ENCODE data around the gene ANKRD13D.
"Not testable (repeated sequence)": the region's sequence is repeated elsewhere in the genome, so short reads cannot be mapped to it uniquely, and the experiment has no call there.

The ANKRD13D gene

DNA sequence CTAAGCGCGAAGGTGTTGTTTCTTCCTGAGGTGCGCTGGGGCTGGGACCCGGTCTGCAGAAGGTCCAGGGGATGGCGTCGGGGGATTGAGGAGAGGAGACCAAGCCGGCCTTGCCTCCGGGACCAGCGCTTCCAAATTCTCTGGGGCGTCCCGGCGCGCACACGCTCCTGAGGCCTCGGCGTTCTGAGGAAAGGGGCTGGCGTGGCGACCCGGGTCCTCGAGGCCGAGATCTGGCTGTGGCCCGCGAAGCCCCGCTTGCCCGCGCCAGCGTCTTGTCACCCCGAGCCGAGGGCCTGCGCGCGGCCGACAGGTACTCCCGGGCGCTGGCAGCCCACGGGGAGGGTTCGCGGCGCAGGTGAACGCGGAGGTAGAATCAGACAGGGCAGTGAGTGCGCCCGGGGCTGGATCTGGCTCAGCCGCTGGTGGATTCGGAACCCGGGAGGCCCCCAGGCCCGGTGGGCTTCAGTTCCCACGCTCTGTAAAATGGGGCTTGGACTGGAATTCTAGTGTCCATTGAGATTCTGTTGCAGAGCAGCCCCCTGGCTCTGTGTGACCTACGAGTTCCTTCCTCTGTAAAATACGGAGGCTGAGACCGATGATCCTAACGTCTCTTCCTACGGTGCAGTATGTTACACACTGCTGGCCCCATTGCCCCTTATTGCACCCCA lies 28.9 kb downstream of the ANKRD13D start:
- no peak for DNase-seq (ENCODE audit: low read depth)

DNA sequence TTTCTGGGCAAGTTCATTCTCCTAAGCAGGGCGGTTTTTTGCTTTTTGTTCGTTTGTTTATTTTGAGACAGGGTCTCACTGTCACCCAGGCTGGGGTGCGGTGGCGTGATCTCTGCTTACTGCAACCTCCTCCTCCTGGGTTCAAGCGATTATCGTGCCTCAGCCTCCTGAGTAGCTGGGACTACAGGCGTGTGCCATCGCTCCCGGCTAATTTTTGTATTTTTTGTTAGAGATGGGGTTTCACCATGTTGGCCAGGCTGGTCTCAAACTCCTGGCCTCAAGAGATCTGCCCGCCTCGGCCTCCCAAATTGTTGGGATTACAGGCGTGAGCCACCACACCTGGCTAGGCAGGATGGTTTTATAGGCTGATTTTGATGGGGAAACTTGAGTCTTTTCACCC lies 29.8 kb downstream of the ANKRD13D start:
- DNase-seq (ENCODE audit: low read depth): not testable (repeated sequence)

DNA sequence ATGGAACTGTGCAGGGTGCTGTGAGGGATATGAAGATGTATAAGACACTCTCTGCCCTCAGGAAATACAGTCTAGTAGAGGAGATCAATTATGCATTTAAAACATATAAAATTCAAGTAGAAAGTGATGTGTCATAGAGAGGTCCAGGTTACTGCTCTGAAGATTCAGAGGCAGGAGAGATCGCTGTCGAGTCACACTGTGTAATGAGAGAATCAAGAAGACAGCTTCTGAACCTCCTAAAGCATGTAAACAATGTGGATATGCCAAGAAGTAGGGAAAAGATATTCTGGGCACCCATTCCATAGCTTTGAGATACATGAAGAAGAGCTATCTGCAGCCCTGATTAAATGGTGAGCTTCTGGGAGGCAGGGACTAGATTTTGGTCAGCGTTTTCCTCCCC lies 30.9 kb downstream of the ANKRD13D start:
- DNase-seq (ENCODE audit: low read depth): no peak

DNA sequence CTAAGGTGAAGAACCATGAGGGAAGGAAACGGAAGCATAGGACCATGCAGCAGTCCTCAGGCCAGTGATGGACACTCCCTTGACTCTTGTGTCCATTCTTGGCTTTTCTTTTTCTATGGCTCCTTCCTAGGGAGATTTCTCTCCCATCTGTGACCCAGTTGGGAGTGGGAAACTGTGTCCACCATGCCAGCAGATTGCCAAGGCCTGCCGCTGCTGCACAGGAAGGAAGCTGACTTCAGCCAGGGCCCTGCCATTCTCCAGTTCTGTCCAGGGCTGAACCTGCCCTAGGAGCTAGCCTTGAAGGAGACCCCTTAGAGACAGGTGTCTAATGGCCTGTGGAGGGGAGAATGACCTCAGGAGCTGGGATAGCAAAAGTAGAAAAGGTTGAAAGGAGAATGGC lies 31.6 kb downstream of the ANKRD13D start:
- no peak for DNase-seq (ENCODE audit: low read depth)

DNA sequence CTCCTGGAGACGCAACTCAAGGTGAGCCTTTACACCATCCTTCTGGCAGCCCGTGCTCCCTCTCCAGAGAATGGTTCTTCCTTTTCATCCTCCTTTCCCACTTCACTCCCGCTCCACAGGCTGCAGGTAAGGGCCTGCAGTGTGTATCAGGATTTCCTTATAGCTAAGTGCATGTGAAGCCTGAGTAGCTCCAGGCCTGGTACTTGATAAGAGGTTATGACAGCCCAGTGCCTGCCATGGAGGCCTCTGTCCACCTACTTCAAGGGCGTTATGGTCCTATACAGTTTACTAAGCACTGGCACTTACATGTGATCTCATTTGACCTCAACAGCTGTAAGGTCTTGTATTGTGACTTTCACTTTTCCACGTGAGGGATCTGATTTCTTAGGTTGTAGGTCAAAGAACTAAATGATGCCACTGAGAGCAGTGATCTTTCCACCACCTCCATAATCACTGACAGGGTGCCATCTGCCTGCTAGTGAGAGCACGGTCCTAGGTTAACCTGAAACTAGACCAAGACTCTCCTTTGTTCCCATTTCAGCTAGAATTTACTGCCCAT lies 32.3 kb downstream of the ANKRD13D start:
- DNase-seq (ENCODE audit: low read depth): no peak

DNA sequence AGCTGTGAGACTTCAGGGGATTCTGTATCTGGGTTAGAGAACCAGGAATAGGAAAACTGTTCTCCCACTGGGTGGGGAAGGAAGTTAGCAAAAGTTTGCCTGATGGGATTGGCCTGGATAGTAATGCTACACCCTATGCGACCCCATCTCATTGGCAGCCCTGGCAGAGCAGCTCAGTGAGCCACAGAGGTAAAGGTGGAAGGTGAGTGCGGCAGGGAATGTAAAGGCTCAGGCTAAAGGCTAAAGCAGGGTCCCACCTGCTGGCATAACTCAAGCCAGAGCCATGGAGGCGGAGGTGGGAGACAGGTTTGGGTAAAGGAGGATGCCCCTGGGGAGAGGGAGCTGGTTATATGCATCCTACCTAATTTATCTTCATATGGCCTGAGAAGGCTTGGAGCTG lies 32.9 kb downstream of the ANKRD13D start:
- no peak for DNase-seq (ENCODE audit: low read depth)

DNA sequence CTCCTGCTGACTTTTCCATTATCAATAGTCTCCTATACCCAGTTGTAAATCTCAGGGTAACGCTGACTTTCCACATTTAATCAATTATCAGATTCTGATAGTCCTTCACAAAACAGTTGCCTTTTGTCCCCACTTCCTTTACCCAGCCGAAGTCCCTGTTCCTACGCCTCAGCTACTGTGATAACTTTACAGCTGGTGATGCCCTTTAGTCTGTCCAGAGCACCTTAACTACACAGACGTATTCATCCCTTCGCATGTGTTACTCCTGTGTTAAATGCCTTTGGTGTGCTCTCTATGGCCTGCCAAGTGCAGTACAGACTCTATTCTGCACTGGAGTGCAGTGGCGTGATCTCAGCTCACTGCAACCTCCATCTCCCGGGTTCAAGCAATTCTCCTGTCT lies 34.4 kb downstream of the ANKRD13D start:
- DNase-seq (ENCODE audit: low read depth): no peak

DNA sequence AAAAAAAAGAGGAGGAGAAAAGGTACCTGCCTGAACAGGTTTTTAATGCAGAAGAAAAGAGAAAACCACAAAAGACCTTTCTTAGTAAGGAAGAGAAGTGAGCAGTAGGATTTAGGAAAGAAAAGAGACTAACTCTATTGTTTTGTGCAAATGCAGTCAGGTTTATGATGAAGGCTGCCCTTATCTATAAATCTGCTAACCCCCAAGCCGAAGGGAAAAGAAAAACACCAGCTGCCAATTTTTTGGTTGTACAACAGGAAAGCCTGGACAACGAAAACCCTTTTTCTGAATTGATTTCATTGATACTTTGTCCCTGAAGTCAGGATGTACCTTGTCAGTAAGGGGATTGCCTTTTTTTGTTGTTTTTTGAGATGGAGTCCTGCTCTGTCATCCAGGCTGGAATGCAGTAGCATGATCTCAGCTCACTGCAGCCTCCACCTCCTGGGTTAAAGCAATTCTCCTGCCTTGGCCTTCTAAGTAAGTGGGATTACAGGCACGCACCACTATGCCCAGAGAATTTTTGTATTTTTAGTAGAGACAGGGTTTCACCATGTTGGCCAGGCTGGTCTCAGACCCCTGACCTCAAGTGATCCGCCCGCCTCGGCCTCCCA lies 43.1 kb downstream of the ANKRD13D start:
- DNase-seq (ENCODE audit: low read depth): no peak

DNA sequence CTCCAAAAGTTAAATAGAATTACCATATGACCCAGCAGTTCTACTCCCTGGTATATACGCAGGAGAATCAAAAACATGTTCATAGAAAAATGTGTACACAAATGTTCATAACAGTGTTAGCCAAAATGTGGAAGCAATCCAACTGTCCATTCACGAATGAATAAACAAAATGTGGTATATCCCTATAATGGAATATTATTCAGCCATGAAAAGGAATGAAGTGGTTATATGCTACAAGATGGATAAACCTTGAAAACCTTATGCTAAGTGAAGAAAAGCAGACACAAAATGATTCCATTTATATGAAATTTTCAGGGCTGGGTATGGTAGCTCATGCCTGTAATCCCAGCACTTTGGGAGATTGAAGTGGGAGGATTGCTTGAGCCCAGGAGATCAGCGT lies 48.2 kb downstream of the ANKRD13D start:
- DNase-seq (ENCODE audit: low read depth): no peak

DNA sequence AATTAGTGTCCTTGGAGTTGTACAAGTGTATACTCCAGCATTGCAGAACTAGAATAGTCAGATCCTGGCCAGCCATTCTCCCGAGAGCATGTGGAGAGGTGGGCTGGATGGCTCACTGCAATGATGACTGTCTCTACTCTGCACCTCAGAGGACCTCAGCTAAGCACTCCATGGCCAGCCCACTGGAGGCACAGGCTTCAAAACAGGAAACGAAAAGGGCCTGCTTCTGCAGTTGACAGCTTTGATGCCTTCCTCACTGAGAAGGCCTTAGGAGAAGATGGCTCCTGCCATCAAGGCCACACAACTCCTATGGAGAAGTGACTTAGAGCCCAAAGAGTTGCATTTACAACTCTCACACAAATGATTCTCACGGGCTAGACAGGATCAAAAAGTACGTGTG lies 55.2 kb downstream of the ANKRD13D start:
- DNase-seq (ENCODE audit: low read depth): no peak

DNA sequence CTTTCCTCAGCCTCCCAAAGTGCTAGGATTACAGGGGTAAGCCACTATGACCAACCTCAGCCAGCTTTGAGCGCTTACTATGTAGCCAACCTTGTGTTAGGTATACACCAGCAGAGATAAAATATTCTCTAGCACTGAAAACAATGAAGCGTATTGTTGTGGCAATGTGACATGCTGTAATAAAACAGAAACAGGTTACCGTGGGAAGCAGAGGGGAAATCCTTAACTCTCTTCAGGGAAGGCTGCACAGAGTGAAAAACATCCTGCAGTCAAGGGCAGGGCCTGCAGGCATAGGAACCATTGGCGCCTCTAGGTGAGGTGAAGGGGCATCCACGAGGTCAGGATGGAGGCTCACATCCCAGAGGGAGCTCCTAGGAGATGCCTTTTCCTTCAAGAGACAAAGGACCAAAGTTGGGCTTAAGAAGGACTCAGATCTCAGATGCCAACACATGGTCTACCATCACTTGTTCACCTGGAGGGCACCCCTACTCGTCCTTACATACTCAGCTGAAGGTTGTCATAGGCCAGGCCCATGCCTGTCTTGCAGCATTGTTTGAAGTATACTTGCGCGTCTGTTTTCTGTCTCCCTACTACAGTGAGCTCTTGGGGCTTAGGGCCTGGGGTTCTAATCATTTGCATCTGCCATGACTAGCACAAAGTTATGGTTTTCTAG lies 56.3 kb downstream of the ANKRD13D start:
- DNase-seq (ENCODE audit: low read depth): no peak

DNA sequence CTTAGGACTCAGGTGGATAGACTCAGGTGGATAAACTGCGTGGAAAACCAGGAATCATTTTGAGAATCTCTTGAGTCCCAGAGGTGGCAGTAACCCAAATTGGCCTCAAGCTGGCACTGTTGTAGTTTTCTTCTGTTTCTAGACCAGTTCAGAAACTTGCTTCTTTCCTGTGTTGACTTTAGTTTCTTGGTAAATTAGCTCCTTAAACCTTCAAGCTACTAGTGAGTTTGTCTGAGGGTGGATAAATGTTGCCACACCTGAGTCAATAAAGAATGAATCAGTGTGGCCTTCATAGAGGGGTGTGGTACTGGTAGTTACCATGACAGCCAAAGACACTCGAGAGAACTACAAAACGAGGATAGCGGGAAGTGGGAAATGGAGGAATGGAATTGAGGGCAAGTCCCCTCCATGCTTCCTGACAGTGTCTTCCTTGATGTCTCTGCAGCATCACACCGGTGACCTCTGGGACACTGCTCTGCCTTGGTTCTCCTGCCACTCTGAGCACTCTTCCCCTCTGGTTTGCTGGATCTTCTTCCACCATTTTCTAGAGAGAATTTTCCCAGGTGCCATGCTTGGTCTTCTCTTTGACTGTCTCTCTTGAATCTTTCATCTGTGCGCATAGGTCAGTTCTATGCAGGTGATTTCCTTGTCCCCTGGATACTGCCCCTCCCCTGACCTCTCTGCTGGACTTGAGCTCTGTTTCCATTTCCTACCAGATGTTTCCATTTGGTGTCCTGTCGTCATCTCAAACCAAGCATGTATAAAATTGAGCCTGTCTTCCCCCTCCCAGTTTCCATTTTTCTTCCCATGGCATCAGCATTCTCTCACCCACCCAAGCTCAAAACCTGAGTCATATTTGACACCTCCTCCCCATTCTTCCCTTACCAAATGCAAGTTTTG lies 57.1 kb downstream of the ANKRD13D start:
- DNase-seq (ENCODE audit: low read depth): no peak

DNA sequence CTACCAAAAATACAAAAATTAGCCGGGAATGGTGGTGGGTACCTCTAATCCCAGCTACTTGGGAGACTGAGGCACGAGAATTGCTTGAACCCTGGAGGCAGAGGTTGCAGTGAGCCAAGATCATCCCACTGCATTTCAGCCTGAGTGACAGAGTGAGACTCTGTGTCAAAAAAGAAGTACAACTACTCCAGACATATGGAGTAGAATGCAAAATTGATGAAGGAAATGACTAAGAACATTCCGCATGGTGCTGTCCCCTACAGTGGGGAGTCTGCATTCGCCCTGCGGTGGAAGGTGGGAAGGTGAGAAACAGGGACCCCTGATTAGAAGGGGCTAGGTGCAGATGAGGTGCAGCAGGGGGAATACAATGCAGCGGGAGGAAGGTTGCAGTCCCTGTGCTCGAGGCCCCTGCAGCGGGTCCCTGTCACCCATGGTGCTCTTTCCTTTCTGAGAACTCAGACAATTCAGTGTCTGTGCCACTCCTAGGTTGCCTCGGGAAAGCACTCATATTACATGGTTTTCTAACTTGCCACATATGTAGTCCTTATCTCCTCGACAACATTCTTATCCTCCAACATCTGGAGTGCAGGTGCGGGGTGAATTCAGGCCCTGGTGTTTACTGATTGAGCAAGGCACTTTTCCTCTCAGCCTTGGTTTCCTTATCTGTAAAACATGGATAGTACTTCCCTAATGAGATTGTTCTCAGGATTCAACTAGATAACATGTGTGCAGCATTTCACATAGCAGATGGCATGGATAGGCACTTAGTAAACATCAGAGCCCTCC lies 59.1 kb downstream of the ANKRD13D start:
- no peak for DNase-seq (ENCODE audit: low read depth)

DNA sequence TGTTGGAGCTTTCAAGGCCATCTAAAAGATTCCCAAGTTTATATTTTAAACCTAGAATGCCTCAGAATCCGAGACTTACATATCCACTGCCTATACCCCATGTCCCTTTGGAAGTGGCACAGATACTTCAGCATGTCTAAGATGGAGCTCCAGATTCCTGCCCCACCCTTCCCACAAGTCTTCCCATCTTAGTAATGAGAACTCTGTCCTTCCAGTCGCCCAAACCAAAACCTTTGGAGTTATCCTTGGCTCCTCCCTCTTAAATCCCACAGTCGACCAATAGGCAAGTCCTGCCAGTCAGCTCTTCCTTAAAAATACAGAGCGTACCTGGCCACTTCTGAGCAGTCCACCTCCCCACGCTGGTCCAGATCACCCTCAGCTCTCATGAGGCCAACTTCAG lies 59.9 kb downstream of the ANKRD13D start:
- no peak for DNase-seq (ENCODE audit: low read depth)

DNA sequence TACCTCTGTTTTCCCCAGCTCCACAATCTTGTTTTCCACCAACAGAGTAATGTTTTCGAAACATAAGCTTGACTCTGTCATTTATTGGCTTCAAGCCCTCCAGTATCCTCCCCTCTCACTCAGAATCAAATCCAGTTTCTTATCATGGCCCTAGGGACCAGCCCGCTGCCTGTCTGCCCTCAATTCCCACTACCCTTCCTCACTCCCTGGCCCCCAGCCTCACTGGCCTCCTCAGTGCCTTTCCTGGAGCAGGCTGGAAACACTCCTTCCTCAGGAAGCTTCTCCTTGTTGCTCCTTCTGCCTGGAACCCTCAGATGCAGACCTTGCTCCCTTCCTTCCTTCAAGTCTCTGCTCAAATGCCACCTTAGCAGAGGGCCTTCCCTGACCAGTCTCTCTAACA lies 60.4 kb downstream of the ANKRD13D start:
- no peak for DNase-seq (ENCODE audit: low read depth)

DNA sequence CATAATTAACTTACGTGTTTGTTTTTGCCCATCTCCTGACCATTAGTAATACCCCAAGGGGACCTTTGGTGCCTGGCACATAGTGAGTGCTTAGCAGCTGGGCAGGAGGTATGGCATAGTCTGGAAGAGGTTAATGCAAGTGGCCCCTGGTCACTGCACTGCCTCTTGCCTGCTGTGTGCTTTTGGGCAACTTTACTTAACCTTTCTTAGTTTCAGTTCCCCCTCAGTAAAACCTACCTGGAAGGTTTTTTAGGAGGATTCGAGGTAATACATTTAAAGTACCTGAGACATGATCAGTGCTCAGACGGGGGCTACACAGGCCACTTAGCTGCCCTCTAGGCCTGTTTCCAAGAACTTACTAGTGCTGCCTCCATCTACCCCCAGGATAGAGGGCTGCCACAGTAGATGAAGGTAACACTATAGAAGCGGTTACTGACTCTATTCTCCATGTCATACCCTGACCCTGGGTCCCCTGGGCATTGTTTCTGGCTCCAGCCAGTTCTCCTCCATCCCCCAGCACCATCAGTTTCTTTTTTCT lies 60.9 kb downstream of the ANKRD13D start:
- no peak for DNase-seq (ENCODE audit: low read depth)

DNA sequence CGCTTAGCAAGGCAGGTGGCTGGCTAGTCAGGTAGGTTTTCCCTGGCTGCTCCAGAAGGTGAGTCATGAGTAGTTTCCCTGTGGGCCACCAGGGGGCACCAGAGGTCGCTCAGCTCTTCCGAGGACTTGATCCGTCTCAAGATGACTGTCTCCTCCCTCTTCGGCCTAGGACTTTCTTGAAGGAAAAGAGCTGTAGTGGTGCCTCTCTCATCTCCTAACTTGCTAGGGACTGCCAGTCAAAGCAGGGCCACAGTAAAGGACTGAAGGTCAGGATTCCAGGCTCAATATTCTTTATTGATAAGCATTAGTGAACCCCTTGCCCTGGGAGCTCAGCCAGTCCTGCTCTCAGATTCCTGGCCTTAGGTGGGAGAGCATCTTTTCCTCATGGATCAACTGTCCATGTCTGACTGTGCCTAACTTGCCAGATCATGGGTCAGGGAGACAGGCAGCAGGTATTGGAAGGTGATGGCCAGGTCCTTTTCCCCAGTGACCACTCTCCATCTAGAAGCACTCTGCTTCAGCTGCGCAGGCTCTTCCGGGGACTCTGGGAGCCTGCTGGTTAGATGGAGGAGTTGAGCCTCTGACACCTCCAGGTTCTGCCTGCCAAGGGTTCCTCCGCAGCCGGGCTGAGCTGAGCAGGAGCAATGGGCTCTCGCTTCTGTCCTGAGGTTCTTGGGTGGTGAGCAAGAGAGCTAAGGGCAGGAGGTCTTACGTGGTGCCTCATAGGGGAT lies 62.3 kb downstream of the ANKRD13D start:
- DNase-seq (ENCODE audit: low read depth): peak; percentile 41
